ENCODE results near the gene PRKAR1B.
"Not testable (repeated sequence)": the region's sequence is repeated elsewhere in the genome, so short reads cannot be mapped to it uniquely, and the experiment has no call there.

The PRKAR1B gene

DNA sequence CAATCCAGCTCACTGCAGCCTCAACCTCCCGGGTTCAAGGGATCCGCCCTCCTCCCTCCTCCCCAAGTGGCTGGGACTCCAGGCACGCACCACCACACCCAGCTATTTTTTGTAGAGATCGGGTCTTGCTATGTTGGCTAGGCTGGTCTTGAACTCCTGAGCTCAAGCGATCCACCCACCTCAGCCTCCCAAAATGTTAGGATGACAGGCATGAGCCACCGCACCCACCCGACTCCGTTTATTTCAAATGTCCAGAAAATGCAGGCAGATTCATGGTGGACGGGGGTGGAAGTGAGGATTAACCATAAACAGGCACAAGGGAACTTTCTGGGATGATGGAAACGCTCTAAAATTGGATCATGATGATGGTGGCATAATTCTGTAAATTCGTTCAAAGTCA lies 85.1 kb downstream of the PRKAR1B start:
- DNase-seq: no peak

DNA sequence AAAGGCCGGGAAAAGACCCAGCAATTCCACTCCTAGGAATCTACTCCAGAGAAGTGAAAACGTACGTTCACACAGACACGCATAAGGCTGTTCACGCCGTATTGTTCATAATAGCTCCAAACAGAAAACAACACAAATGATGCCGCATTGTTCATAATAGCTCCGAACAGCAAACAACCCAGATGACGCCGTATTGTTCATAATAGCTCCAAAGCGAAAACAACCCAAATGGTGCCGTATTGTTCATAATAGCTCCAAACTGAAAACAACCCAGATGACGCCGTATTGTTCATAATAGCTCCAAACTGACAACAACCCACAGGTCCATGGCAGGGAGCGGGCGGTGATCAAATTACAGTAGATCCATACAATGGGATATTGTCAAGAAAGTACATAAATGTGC lies 85.8 kb downstream of the PRKAR1B start:
- peak; percentile 76 to 92 for DNase-seq

DNA sequence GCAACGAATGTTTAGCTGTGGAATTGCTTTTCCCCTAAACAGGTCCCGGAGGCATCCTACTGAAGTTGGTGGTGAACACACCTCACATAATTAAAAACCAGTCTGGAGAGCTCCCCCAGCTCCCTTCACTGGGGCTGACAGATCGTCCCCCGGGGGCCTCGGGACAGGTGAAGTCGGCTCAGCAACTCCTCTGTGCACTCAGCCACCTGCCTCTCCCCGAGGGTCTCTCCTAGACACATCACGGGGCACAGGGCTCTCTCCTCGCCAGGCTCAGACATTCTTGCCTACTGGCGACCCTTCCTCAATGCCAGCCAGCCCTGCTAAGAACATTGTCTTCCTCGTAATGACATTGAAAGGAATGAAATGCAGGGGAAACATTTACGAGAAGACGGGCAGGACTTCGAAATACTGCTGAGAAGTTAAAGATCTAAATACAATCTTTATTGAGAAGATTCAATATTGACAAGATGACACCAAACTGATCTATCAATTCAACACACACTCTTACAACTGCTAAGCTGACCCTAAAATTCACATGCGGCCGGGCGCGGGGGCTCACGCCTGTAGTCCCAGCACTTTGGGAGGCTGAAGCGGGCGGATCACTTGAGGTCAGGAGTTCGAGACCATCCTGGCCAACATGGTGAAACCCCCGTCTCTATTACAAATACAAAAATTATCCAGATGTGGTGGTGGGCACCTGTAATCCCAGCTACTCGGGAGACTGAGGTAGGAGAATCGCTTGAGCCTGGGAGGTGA lies 88.6 kb downstream of the PRKAR1B start:
- no peak for DNase-seq

DNA sequence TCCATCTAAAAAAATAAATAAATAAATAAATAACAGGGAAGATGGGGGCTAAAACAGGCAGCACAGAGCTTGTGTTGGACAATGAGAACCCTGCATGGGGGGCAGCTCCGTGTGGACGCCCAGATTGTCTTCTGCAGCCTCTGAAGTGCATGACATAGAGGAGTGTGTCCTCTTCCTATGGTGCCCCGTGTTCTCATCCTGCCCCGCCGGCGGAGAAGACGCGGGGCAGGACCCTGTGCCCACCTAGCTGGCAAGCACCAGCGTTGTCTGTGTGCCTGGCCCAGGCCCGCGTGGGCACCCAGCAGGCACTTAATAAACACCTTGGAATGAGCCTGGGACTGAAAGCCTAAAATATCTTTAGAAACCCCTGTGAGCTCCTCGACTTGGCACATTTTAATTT lies 89.3 kb downstream of the PRKAR1B start:
- DNase-seq: no peak

DNA sequence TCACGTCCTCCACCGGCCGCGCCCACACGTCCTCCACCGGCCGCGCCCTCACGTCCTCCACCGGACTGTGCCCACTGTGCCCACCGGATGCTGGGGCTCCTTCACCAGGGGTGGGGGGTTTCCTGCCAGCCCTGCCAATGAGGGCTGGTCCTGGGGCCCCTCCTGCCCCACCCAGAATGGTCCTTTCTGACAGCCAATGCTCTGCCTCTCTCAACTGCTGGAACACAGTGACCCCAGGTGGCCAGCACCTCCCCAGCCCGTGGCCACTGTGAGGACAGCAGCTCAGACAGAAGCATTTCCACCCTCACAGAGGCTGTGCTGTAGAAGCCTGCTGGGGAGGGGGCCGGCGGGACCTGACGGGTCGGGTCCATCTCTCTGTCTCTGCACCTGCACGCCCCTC lies 90.7 kb downstream of the PRKAR1B start:
- DNase-seq: peak; percentile 46 to 77

DNA sequence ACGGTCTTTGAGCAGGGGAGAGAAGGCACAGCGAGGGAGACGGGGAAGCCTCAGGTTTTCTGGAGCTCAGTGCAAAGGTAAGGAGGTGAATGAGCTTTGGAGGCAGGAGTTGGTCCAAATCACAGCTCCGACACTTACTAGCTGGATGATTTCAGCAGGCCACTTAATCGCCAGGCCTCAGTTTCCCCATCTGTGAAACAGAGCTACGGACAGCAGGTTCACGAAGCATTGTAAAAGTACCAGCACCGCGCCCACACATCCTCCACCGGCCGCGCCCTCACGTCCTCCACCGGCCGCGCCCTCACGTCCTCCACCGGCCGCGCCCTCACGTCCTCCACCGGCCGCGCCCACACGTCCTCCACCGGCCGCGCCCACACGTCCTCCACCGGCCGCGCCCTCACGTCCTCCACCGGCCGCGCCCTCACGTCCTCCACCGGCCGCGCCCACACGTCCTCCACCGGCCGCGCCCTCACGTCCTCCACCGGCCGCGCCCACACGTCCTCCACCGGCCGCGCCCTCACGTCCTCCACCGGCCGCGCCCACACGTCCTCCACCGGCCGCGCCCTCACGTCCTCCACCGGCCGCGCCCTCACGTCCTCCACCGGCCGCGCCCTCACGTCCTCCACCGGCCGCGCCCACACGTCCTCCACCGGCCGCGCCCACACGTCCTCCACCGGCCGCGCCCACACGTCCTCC lies 91.2 kb downstream of the PRKAR1B start:
- not testable (repeated sequence) for DNase-seq

DNA sequence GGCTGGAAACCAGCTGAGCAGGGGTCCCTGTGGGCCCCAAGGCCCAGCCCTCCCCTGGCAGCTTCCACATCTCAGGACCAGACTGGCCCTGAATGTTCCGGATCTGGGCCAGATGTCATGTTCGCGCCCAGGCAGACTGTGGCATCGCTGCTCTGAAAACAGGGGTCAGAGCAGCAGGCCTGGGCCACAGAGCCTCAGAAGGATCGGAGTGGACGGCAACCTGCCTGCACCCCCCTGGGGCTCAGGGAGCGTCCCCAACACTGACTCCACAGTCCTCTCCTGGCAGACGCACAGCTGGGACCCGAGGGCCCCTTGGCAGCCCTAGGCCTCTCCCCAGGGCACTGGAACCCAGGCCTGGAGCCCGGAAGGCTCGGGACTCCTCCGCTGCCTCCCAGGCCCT lies 91.9 kb downstream of the PRKAR1B start:
- no peak for DNase-seq

DNA sequence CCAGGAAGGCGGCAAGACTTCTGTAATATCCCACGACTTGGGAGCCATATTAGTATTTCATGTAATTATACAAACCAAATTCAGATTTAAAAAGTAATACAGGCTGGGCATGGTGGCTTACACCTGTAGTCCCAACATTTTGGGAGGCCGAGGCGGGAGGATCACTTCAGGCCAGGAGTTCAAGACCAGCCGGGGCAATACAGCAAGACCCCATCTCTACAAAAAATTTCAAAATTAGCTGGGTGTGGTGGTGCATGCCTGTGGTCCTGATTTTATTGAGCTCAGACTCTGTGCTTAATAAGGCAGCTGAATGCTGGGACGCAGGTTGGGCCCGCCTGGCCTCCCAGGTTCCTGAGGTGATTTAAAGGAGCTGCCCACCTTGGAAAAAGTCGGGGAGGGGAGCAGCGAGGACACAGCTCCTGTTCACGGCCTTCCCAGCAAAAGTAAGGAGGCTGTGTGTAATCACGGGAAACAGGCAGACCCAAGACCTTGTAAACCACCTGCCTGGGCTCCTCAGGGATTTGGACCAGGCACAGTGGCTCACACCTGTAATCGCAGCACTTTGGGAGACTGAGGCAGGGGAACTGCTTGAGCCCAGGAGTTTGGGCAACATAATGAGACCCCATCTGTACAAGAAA lies 93.6 kb downstream of the PRKAR1B start:
- DNase-seq: no peak

DNA sequence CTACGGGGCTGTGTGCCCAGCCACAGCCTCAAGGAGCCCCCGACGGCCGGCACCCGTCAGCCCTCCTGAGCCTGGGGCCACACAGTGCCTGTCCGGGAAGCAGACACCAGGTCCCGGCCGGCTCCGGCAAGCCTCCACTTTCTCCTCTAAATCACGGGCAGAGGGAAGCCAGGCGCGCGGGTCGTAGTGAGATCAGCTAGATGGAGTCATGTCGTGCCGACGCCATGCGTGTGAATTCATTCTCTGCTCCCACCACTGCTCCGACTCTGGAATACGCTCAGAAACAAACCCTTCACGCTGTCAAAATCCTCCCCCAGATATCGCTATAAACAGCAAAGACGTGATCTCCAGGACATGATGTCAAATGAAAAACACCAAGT lies 94.3 kb downstream of the PRKAR1B start:
- no peak for DNase-seq

DNA sequence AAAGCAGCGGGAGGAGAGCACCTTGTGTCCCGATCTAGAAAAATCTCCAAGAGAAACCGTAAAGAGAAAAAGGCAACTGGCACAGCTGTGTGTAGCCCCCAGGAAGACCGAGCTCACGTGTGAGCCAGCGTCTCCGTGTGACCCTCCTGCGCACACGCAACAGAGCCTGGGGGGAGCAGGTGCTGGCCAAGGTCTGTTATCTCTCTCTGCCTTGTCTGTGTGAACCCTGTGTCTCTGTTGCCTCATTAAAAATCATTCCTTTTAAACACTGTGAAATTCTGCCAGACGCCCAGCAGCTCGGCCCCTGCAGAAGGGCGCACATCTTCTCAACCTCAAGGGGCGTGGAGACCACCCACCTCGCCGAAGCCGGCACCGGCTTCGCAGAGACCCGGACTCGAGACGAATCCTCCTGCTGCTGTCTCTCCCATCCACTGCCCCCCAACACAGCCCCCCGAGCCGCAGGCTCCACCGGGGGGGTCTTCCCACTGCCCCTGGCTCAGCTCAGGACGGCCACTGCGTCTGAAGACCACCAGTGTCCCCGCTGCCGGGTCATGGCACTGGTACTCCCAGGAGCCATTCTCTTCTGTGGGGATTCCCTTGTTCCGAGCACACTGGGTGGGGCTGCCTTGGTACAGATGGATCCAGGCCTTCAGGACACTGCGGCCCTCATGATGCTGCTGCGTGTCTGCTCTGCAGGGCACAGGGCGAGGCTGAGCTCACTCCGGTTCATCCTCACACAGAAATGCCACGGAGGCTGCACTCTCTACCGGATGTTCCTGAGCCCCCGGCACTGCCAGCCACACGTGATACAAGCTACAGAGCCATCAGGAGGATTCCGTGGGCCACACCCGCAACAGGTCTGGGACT lies 94.9 kb downstream of the PRKAR1B start:
- DNase-seq: no peak

DNA sequence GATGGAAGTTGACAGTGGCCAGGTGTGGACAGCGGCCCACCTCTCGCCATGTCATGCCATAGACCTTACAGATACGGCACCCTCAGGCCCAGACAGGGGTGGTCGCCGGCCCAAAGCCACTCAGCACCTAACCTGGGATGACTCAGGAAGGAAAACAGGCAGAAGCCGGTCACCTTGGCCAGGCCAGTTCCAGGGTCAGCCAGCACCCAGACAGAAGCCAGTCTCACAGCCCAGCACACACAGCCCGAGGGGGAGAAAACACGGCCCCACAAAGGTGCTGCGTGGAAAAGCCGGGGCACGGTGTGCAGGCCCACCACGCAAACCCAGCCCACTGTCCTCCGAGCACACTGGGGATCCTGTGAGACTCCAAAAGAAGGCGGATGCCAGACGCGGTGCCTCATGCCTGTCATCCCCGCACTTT lies 95.8 kb downstream of the PRKAR1B start:
- no peak for DNase-seq

DNA sequence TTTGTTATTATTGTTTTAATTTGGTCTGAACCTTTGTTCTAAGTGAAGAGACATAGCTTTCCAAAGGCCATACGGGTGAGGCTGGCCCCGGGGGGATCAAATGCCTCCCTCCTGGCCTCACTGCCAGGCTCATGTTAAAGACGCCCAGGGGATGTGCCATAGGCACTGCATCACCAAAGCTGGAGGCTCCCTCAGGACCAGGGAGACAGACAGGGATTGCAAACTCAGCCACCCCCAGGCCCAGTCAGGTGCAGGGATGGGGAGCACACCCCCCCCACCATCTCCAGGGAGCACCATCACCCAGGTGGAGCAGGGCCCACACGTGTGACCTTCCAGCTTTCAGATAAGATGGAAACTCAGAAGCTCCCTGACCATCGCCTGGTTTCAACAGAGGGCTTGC lies 96.5 kb downstream of the PRKAR1B start:
- no peak for DNase-seq

DNA sequence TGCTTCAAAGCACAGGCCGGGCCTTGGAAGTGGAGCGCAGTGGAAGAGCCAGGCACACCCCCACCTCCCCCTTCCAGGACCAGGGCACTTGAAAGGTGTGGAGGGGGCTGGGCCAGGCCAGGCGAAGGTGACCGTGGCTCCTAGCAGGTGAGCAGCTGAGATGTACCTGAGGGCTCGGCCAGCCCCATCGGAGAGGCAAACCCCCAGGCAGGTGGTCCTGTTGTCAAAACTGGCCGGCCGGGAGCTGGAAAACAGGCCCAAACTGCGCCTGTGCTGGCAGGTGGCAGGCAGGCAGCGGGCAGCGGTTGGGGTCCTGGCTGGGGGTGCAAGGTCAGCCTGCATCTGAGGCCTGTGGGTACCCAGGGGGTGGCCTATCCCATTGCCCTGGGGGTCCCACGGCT lies 97.0 kb downstream of the PRKAR1B start:
- DNase-seq: no peak

DNA sequence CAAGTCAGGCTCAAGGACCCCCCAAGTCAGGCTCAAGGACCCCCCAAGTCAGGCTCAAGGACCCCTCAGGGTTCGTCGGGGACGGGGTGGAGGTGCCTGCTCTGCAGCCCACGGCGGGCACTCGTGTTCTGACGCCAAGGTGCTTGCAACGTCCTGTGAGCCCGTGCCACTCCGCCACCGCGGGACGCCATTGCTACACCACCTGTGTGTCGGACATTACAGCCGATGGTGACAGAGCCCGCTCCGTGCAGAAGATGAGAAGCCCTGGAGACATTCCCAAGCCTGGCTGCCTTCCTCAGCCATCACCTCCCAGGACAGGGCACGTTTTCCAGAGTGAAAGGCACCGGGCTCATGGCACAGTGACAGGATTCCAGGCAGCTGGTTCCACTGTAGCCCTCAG lies 98.3 kb downstream of the PRKAR1B start:
- no peak for DNase-seq

DNA sequence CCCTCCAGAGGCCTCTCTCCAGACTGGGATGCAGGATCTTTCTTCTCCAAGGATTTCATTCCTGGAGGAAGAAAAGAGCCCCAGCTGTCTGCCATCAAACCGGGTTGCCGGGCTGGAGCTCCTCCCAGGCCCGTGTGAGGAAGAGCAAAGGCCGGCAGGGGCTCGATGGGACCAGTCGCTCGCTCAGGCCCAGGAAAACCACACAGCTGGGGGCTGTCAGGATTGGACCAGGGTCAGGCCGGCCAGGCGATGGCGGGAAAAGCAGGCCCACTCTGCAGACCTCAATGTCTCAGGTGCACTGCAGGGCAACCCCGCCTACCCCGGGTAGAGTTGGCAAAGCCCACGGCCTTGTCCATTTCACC lies 98.7 kb downstream of the PRKAR1B start:
- no peak for DNase-seq

DNA sequence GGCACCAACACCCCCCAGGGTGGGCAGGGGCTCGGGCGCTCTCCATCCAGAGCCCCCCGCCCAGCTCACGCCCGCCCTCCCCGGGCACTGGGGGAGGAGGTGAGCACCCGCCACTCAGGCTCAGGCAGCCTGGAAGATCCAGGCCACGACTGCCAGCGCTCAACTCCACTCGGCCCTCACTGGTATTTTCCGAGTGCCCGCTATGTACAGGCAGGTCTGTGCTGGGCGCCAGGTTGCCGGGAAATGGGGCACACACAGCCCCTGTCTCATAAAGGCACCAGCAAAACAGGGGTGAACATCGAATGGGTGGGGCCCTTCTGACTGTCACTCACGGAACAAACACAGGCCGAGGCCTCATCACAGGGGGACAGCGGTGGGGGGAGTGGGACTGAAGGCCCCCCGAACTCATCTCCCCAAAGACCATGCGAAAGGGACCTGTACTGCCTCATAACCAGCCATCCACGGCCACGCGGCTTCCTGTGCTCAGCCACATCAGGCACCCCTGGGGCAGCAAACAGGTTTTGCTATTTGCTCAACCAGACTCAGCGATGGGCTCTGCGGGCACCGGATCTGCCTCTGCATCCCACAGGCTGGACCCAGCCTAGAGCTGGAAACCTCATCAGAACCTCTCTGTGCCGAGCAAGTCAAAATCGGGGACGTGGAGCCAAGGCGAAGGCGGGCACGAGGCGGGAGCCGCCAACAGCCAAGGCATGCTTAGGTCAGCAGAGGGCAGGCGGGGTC lies 99.2 kb downstream of the PRKAR1B start:
- DNase-seq: no peak

DNA sequence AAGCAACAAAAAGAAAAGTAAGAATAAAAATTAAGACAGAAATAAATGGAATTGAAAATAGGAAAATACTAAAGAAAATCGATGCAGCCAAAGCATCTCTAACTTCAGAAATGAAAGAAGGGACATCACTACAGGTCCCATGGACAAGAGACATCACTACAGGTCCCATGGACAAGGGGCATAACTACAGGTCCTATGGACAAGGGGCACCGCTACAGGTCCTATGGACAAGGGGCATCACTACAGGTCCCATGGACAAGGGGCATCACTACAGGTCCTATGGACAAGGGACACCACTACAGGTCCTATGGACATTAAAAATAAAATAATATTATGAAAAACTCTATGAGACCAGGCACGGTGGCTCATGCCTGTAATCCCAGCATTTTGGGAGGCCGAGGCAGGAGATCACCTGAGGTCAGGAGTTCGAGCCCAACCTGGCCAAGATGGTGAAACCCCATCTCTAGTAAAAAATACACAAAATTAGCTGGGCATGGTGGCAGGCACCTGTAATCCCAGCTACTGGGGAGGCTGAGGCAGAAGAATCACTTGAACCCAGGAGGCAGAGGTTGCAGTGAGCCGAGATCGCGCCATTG lies 101.6 kb downstream of the PRKAR1B start:
- DNase-seq: no peak

DNA sequence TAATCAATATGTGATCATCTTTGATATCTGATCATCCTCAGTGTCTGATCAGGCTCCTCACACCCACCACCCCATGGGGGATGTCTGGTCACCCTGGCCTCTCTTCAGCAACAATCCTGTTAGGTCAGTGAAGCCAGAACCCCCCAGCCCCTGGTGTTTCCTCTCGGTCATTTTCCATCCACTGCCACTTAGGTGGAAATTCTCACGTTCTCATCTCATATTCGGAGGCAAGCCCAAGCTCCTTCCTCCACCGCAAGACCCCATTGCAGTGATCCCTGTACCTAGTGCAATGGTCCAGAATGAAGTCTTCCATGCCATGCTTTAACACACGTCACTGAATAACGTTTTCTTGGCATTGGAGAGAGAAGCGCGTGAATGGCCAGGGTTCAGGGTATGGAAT lies 103.6 kb downstream of the PRKAR1B start:
- no peak for DNase-seq

DNA sequence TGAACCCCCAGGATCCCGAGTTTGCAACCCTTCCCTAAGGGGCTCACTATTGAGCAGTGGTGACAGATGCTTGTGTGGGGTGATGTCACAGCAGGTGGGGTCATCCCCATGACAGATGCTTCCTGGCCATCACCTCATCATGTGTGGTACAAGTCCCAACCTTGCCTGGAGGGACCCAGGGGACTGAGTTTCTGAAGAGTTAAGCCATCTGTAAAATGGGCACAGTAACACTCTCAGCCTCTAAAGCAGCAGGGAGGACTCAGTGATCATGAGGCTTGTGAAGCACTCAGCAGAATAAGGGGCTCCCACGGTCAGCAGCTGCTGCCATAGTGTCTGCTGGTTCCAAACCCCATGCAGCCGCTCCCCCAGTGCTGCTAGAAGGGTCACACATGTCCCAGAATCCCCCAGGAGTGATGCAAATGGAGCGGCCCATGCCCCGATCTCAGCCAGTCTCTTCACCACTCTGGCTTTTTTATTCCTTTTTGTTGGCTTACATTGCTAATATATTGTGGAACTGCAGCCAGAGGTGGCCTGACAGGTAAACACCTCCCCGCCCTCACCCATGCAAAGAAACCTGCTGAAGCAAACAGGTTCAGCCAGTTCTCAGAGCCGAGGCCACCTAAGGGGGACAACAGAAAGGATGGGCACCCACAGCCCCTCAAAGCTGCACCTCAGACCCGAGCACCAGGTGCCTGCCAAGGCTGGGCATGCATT lies 105.4 kb downstream of the PRKAR1B start:
- DNase-seq: no peak

DNA sequence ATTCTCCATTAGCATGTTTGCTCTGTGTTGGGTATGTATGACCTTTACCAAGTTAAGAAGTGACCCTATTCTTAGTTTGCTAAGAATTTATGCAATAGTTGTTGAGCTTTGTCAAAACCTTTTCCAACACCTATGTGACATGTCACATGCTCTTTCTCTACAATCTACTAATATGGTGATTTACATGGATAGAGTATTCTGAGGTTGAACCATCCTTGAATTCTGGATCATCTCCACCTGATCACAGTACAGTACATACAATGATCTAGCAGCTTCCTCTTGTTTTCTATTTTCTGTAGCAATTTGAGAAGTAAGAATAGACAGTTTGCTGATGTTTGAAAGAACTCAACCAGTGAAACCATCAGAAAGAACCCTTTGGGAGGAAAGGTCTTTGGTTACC lies 106.2 kb downstream of the PRKAR1B start:
- no peak for DNase-seq

DNA sequence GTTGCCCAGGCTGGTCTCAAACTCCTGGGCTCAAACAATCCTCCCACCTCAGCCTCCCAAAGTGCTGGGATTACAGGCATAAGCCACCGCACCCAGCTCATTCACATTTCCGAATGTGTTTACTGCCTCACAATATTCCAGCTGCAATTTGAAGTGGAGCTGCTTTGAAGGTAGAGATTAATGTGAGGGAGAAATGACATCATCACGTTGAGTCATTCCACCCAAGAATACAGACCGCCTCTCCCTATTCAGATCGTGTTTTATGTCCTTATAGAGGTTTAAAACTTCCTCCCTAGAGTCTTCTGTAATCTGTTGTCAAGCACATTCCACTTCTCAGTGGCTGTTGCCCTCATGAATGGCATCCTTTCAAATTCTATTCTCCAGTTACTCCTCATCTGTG lies 107.0 kb downstream of the PRKAR1B start:
- no peak for DNase-seq
